Activated T-helper 9 cell treated with anti-CD3 and anti-CD28 coated beads, Interleukin-2, amount 50 U/mL, for 16 hours (primary cell): ENCODE results near the gene DPYSL5.
"Not testable (repeated sequence)": the region's sequence is repeated elsewhere in the genome, so short reads cannot be mapped to it uniquely, and the experiment has no call there.

Source experiments
- DNase-seq: peaks from one replicate; pipeline ENCODE4 v3.0.0-alpha.2; 2020; ENCODE audit warnings: low read depth

The DPYSL5 gene

DNA sequence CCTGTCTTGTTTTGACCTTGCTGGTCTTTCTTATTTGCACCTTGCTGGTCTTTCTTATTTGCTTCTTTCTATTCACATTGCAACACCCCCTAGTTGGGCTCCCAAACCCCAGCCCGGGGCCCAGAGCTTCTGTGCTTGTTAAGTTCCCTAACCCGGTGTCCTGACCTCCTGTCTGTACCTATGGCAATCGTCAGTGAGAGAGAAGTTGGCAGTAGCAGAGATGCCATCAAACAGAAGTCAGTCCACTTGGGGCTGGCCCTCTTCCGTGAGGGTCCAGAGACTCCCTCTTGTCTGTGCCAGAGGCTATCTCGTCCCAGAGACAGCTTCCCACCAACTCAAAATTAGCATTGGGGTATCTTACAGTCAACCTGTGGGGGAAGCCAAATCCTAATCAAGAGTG, 55.7 kb downstream of the DPYSL5 start:
- no peak for DNase-seq

DNA sequence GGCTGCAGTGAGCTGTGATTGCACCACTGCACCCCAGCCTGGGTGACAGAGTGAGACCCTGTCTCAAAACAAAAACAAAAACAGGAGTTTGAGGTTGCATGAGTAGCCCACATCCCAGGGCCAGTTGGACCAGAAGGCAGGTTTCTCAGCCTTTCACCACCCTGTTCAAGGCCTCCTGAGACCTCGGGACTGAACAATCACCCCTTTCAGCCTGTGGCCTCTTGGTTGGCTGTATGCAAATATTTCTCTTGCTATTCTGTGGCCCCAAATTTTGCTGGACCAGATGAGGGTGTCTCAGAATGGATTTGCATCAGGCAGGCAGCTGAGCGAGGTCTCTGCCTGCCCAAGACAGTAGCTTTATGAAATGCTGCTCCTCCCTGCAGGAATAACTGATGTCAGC, 56.9 kb downstream of the DPYSL5 start:
- DNase-seq = no peak

DNA sequence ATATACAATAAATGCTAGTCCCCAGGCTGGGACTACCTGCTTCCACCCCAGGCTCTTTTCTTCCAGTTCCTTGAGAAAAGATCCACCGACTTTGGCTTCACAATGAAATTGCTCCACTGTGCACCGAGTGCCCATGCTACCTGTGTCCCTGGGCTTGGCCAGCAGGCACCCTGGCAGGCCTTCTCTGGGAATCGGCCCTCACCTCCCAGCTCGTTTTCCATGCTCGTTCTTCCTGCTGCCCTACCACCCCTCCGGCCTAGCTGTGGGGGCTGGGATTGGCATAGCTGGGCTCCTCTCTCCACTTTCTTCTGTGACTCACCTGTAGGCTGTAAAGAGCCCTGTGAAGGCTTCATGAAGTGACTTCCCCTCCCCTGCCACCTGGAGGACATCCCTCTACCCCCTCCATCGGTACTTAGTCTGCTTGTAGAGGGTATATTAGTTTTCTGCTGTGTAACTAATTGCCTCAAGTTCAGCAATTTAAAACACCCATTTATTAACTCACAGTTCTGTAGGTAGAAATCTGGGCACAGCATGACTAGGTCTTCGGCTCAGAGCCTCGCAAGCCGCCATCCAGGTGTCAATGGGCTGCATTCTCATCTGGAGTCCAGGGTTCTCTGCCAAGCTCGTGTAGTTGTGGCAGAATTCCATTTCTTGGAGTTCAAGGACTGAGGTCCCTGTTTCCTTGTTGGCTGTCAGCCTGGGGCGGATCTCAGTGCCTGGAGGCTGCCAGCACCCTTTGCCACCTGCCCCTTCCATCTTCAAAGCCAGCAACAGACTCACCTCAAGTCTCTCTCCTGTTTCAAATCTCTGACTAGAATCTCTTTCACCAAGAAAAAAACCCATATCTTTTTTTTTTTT, 57.6 kb downstream of the DPYSL5 start:
- DNase-seq = no peak

DNA sequence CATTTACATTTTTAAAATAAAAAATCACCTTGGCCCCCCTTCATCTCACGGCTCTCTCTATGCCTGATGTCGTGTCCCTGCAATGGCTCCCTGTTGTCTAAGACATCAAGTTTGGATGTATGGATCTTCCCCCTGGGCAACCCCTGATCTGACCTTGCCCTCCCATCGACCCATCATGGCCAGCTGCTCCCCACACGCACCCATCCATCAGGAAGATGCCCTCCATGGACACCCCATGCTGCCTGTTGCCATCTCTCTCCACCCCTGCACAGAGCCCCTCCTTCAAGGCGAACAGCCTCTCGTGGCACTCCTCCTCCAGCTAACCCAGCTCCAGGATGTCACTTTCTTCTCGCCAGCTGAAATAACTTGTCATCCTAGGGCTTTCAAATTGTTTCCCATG, 59.5 kb downstream of the DPYSL5 start:
- no peak for DNase-seq

DNA sequence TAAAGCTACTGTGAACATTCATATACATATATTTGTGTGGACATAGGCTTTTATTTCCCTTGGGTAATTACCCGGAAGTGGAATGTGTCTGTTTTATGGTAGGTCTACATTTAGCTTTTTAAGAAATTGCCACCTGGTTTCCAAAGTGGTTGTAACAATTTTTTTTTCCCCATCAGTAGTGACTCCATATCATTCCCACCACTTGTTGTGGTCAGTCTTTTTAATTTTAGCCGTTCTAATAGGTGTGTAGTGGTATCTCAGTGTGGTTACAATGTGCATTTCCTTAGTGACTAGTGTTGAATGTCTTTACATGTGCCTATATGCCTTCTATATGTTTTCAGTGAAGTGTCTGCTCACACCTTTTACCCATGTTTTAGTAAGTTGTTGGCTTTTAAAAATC, 62.2 kb downstream of the DPYSL5 start:
- no peak for DNase-seq

DNA sequence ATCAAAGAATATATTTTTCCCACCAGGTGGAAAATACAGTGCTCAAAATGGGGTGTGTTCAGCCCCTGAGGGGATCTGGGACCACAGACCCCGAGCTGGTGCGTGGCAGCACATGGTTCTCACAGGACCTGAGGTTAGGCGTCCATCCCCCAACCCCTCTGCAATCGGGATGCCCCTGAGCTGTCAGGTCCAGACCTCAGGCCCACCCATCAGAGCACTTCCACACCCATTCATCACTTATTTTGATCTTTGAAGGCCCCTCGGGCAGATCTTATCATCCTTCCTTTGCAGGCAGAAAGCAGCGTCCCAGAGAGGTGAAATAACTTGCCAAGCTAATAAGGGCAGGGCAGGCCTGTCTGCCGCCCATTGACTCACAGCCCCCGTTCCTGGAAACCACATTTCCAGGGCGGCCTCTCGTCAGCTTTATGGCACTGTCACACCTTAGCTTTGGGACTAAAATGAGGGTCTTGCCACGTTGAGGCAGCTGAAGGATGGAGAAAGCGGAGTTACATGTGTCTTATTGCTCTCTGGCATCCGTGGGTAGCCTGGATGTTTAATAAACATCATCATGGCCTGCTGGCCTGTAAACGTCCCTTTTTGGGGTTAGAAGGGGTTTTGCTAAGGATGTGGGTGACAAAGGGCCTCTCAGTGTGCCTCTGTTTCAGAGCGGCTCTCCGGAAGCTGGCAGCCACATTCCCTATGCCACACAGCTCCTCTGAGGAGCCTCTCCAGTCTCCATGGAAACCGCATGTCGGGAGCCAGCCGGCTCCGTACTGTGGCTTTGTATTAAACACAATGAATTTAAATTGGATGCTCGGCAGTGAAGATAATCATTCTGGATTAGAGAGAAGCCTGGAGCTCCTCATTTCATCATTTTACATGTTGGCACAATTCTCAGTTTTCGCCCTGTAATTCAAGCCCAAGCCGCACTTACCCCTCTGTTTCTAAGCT, 64.3 kb downstream of the DPYSL5 start:
- no peak for DNase-seq

DNA sequence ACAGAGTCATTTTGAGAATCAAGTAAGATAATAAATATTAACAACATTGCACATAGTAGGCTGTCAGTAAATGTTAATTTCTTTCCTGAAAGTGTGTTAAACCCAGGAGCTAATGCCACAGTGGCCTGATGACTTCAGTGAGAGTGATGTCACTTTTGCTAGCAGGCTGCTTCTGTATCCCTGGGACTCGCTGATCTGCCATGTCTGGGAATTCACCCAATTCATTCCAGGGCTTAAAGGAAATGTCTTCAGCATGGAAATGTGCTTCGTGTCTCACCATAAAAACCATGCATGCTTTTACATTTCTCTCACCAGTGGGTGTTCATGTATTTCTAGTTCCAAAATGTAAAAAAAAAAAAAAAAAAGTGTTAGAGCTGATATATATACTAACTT, 65.7 kb downstream of the DPYSL5 start:
- DNase-seq = no peak

DNA sequence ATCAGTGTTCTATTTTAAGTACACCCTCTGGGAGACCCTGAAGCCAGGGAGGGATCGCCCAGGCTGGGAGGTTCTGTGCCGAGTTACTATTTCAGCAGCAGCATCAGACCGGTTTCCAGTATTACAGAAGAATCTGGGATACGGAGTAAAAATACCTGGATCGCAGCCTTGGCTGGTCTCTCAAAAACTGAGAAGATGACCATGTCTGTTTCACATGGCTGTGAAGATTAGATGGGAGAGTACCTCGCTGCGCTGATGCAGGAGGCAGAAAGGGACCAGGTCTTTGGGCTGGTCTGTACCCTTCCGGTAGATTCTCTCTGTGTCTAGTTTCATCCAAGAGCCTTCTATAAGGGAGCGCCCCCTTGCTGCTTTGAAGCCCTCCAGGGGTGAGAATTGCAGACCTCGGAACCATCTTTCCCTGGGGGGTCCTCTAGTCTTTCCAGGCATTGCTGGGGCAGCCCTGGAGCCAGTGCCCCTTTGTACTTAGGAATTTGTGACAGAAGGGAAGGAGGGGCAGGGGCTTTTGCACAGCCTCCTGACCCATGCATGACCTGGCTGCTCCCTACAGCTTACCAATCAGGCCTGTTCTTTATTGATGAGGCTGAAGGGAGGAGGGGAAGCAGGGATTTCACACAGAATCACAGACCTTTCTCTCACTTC, 66.2 kb downstream of the DPYSL5 start:
- no peak for DNase-seq

DNA sequence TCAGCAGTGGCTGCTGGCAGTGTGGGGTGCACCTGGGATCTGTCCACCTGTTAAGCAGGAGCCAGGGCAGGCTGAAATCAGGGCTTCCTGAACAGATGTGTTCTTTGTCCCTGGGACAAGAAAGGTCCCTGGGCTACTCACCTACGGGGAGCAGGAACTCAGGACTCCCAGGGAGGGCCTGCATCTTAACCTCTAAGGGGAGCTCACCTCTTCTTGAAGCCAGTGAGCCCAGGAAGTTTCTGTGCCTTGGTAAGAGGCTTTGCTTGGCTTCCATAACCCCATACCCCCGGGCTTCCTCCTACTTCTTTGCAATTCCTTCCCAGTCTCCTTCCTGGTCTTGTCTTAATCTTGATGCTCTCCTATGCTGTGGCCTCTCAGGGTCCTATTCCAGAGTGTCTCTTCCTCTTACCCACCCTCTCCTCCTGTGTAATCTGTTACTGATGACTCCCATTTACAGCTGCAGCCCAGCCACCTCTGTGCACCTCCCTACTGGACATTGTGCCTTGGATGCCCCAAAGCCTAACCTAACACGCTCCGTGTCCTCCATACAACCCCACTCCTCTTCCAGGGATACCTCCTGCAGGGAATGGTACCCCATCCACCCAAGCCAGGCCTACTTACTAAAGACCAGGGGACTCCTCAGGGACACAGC, 66.9 kb downstream of the DPYSL5 start:
- DNase-seq = no peak

DNA sequence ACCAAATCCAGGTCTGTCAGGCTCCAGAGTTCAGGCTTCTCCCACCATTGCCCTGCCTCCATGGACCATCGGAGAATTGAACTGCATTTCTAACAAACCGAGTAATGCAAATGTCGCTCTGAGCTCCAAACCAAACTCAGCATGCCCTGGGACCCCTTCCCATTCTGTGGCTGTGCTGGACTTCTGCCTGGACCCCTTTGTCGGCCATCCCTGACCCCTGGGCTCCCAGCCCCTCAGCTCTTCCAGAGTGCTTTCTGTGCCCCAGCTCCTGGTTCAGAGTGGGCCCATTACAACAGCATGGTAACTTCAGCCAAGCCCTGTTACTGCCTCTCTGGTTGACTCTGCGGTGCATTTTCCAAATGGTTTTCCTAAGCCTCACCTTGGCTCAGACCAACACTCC, 67.4 kb downstream of the DPYSL5 start:
- DNase-seq = no peak

DNA sequence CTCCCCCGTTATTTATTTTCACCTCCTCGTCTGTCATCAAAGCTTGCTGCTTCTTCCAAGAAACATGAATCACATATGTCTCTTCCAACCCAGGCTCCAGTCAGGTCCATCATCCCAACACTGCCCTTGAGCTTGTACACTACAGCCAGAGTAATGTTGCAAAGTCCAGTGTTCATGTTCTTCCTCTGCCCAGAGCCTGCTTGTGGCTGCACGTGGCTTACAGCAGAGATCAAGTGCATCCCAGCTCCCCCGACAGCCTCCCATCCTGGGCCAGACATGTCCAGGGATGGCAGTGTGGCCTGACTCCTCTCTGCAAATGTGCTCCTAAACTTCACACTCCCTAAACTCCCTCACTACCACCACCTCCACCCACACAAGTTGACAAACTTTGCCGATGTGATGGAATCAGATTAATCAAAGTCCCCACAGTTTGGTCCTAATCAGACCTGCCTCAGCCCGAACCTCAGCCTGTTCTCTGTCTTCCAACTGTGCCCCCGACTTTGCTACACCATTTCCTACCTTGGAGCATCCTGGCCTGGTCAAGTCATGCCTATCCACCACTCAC, 68.3 kb downstream of the DPYSL5 start:
- no peak for DNase-seq

DNA sequence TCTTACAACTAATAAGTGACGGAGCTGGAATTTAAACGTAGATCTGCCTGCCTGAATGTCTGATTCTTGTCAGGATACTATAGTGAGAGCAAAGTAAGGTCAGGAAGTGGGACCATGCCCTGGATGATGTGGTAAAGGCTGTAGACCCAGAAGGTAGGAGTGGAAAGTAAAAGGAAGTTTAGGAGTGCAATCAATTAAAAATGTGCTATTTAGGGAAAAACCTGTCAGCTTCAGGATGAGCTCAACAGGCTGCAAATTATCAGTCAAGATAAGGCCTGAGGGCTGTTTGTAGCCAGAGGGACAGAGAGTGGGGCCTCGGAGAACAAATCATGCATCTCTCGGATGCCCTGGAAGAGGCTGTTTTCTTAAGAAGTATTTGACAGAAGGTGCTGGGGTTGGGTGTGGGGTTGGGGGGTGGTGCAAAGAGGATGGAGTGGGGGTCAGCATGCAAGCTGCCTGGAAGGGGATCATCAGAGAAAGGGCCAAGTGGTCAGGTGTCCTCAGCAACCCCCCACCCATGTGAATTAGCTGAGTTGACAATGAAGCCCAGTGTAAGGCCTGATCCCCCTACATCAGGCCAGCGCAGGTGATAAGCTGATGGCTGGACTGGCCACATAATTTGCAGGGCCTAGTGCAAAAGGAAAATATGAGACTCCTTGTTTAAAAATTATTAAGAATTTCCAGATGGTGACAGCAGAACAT, 69.4 kb downstream of the DPYSL5 start:
- DNase-seq = no peak

DNA sequence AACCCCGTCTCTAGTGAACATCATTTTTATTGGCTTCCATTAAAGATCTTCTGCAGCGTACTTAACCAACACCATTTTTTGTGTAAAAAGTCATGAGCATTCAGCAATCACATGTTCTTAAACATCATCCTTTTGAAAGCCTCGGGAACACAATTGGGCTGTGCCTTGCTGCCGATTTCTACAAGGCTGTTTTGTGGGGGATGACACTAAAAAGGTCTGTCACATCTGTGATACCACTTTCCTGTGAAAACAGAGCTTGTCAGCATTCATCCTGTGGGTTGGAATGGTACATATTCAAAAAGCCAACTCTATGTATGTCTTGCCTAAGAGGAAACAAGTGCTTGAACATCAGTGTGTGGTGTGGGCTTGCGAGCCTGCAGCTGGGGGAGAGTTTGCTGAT, 73.4 kb downstream of the DPYSL5 start:
- no peak for DNase-seq

DNA sequence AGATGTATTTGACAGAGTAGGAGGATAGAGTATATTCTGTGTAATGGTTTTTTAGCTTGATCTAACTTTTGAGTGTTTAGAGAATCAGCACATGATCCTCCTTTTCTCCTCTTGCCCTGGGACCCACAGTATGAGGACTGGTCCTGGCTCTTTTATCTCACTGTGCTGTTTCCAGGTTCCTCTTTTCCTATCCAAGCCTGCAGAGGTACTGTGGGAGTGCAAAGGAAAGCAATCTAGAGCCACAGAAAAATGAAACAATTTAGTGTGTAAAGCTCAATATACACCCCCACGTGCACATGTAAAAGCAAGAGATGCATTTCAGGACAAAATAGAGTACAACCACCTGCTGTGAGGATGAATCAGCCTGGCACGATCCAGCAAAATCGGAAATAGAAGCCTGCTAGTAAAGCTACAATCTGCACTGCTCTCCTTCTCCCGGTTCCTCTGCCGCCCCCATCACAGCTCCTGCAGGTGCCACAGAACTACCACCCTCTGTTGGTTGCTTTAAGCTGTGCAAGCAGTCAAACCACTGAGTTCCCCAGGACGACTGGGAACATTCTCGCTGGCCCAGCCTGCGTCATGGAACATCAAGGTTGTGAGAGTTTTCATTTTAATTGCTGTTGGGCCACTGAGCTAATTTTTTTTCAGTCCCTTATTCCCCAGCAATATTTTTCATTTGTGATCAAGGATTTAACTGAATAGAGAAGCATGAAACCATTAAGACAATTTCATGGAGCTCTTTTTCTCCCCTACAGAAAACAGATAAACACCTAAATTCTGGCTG, 74.7 kb downstream of the DPYSL5 start:
- DNase-seq = no peak

DNA sequence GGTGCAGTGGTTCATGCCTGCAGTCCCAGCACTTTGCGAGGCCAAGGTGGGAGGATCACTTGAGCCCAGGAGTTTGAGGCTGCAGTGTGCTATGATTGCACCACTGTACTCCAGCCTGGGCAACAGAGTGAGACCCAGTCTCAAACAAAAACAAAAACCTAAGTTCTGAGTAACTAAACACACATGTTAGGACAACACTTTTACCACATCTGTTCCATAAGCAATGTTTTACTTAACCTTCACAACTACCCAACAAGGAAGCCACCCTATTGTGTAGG, 75.2 kb downstream of the DPYSL5 start:
- not testable (repeated sequence) for DNase-seq

DNA sequence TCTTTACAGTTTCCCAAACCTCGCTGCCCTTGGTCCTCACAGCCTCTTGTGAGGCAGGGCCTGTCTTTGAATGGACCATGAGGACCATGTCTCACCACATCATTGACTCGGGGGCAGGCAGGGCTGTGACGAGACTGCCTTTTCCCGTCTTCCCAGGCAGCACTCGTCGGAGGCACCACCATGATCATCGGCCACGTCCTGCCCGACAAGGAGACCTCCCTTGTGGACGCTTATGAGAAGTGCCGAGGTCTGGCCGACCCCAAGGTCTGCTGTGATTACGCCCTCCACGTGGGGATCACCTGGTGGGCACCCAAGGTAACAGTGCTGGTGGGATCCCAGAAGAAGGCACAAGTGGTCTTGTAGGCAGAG, 76.8 kb downstream of the DPYSL5 start:
- DNase-seq = no peak

DNA sequence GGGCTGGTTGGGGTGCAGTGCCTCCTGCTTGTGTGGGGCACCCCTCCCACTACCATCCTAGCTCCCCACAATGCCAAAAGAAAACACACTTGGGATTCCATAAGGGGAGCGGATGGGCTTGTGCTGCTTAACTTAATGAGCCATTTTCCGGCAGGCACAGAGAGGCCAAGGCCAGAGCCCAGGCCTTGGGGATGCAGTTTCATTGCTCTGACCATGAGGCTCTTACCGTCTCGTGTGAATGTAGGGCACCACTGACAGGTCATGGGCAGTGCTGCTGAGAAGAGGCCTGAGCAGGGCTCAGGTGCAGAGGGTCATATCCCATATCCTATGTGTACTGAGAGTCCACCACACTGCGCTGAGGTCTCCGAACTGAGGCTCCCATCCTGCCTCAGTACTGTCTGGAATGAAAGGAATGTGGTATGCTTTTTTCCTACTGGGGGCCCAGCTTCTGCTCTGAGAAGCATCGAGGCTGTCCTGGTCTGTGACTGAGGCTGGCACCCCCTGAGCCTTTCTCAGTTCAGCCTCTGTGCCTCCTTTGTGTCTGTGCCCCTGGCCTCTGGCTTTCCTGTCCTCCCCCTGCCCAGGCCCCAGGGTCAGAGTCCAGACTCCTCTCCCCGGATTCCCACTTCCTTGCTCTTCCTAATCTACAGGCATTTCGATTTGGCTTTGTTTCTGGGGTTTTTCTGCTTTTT, 77.3 kb downstream of the DPYSL5 start:
- no peak for DNase-seq

DNA sequence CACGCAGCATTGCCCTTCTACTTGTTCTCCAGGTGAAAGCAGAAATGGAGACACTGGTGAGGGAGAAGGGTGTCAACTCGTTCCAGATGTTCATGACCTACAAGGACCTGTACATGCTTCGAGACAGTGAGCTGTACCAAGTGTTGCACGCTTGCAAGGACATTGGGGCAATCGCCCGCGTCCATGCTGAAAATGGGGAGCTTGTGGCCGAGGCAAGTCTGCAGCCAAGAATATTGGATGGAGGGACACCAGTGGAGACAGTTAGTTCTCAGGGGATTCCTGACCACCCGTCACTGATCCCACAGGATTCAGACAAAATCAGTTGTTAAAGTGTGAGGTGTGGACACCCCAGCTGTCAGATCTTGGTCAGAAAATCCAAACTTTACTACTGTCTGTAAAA, 79.3 kb downstream of the DPYSL5 start:
- no peak for DNase-seq

DNA sequence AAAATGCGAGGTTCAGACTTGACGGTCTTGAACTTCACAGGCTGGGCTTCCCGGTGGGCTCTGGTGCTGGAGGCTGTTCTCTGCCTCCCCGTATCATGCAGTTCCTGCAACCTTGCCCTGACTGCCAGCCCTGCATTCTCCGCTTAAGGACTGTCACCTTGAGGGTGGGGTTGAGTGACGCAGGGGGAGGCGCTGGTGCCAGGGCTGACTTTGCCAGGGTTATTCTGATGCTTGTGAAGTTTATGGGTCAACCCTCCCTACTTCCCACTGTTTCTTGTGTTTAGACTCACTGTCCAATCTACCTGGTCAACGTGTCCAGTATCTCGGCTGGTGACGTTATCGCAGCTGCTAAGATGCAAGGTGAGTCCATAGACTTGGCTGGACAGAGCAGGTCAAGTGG, 85.0 kb downstream of the DPYSL5 start:
- DNase-seq = no peak
